HepG2 (cell line): ENCODE data around the gene ETS2. TPM values are rescaled to one million over a fixed set of nuclear protein-coding genes. Genes with fewer than 3 reads are reported as not detected.

Source experiments
- ATAC-seq: fragments of 200-7000 bp; cut with Tn5 transposase; 3 replicates; pipeline ENCODE4 v1.9.1; 2020; ENCODE audit warnings: mild to moderate bottlenecking, moderate library complexity
- BruUV-seq: library from RNA; stranded (reverse); fragments of 400-500 nt; replicated peaks from 2 replicates; lab custom pipeline; 2021; lab: Mats Ljungman, UMichigan
- CTCF ChIA-PET: fragments of 300-600 bp; formaldehyde crosslinking; extraction: SDS; loops from one replicate; lab custom pipeline; 2021; ENCODE audit warnings: low total read pairs, inconsistent platforms, low intra/inter-chr PET ratio; lab: Yijun Ruan, JAX
- POLR2A ChIA-PET: fragments of 350-600 bp; sonication (Branson Sonifier 250); formaldehyde crosslinking; loops from one replicate; lab custom pipeline; 2020; ENCODE audit warnings: antibody characterized with exemption, inconsistent platforms; lab: Yijun Ruan, JAX
- DNase-seq: peaks from one replicate; pipeline ENCODE4 v3.0.0-alpha.2; 2015; ENCODE audit warnings: low spot score
- FAIRE-seq: peaks from 3 replicates; lab custom pipeline; 2011; peaks lifted over from hg19 to GRCh38; lab: Jason Lieb, UNC
- H2AFZ ChIP-seq: one replicate; pipeline ENCODE4 v1.6.1; 2011; ENCODE audit warnings: low read length, inconsistent platforms
- H3K27ac ChIP-seq: fragments of 300-600 bp; 3 replicates; pipeline ENCODE4 v1.8.0; 2011; ENCODE audit warnings: mixed run types, mild to moderate bottlenecking, mixed read lengths, low read length, inconsistent platforms; ENCODE audit not compliant: insufficient read depth; ENCODE audit errors: extremely low read length
- H3K27me3 ChIP-seq, 2 experiments: fragments of 200-600 bp in 1 of 2; 2 replicates in 1 of 2; 3 replicates in 1 of 2; pipeline versions ENCODE4 v1.6.0 to v1.8.0; 2011; ENCODE audit warnings: low read length in 2 of 2, mild to moderate bottlenecking in 2 of 2, moderate library complexity in 2 of 2, inconsistent platforms in 1 of 2; ENCODE audit not compliant: insufficient read depth in 2 of 2, control insufficient read depth in 1 of 2
- H3K36me3 ChIP-seq, 2 experiments: fragments of 200-600 bp in 1 of 2; replicated peaks in 1 of 2; 2 replicates in 1 of 2; 3 replicates in 1 of 2; pipeline versions ENCODE4 v1.5.1 to v1.8.0; 2011; ENCODE audit warnings: low read length in 2 of 2, inconsistent platforms in 1 of 2; ENCODE audit not compliant: insufficient read depth in 2 of 2, control insufficient read depth in 1 of 2
- H3K4me1 ChIP-seq: 2 replicates; pipeline ENCODE4 v1.5.1; 2012; ENCODE audit warnings: low read length, inconsistent platforms; ENCODE audit not compliant: insufficient read depth
- H3K4me2 ChIP-seq: 2 replicates; pipeline ENCODE4 v1.6.0; 2011; ENCODE audit warnings: low read depth, low read length, inconsistent platforms
- H3K4me3 ChIP-seq, 3 experiments: fragments of 200-600 bp in 1 of 3; sonication (generic), shearing (Covaris generic) in 1 of 3; replicated peaks in 1 of 3; 2 replicates each; pipeline ENCODE4 v1.5.1; 2011 to 2016; ENCODE audit warnings: low read length in 3 of 3, inconsistent platforms in 2 of 3, low read depth in 2 of 3, mild to moderate bottlenecking in 2 of 3, control low read depth in 1 of 3, mixed read lengths in 1 of 3; ENCODE audit not compliant: insufficient read depth in 1 of 3
- H3K79me2 ChIP-seq: one replicate; pipeline ENCODE4 v1.6.1; 2011; ENCODE audit warnings: low read length, inconsistent platforms; ENCODE audit not compliant: insufficient read depth
- H3K9ac ChIP-seq: 2 replicates; pipeline ENCODE4 v1.6.0; 2011; ENCODE audit warnings: mild to moderate bottlenecking, low read depth, low read length, inconsistent platforms; ENCODE audit not compliant: insufficient read depth
- H3K9me3 ChIP-seq: 2 replicates; pipeline ENCODE4 v1.5.1; 2012; ENCODE audit warnings: mild to moderate bottlenecking, low read length
- H4K20me1 ChIP-seq: 2 replicates; pipeline ENCODE4 v1.6.0; 2011; ENCODE audit warnings: inconsistent platforms, mild to moderate bottlenecking, low read length, moderate library complexity; ENCODE audit not compliant: insufficient read depth
- ARHGAP35 ChIP-seq: sonication (generic); formaldehyde crosslinking; IDR thresholded peaks from 2 replicates; pipeline ENCODE4 v1.9.0; 2022; ENCODE audit warnings: mild to moderate bottlenecking, inconsistent platforms, moderate library complexity, missing genetic modification reagents, borderline replicate concordance
- DPF2 ChIP-seq: sonication (generic); formaldehyde crosslinking; IDR thresholded peaks from 2 replicates; pipeline ENCODE4 v1.4.0; 2020; ENCODE audit warnings: mild to moderate bottlenecking, low read depth, missing genetic modification reagents, borderline replicate concordance
- HMG20B ChIP-seq: conservative IDR thresholded peaks from 2 replicates; pipeline ENCODE4 v1.6.1; 2016; ENCODE audit warnings: missing genetic modification reagents, missing compliant biosample characterization
- NCOA2 ChIP-seq: sonication (generic); formaldehyde crosslinking; IDR thresholded peaks from 2 replicates; pipeline ENCODE4 v1.8.0; 2022; ENCODE audit warnings: inconsistent platforms
- NFE2 ChIP-seq: sonication (generic); formaldehyde crosslinking; IDR thresholded peaks from 2 replicates; pipeline ENCODE4 v1.4.0; 2020; ENCODE audit warnings: missing genetic modification reagents
- RAD21 ChIP-seq: fragments of 450-650 bp; formaldehyde crosslinking; IDR thresholded peaks from 2 replicates; pipeline ENCODE4 v1.5.0; 2020; ENCODE audit warnings: mild to moderate bottlenecking
- TCF7L2 ChIP-seq: IDR thresholded peaks from 2 replicates; pipeline ENCODE4 v1.6.1; 2011; ENCODE audit warnings: mild to moderate bottlenecking, low read depth, low read length, moderate library complexity
- ZC3H13 ChIP-seq: sonication (generic); formaldehyde crosslinking; IDR thresholded peaks from 2 replicates; pipeline ENCODE4 v1.8.1; 2023; ENCODE audit warnings: mild to moderate bottlenecking, missing genetic modification reagents, moderate library complexity
- ZNF335 ChIP-seq: sonication (generic); formaldehyde crosslinking; IDR thresholded peaks from 2 replicates; pipeline ENCODE4 v1.4.0; 2020; ENCODE audit warnings: missing genetic modification reagents
- ZNF343 ChIP-seq: sonication (generic); formaldehyde crosslinking; IDR thresholded peaks from 2 replicates; pipeline ENCODE4 v1.4.0; 2020; ENCODE audit warnings: mild to moderate bottlenecking, missing genetic modification reagents
- ZNF589 ChIP-seq: sonication (generic); formaldehyde crosslinking; conservative IDR thresholded peaks from 2 replicates; pipeline ENCODE4 v1.8.0; 2022; ENCODE audit warnings: mild to moderate bottlenecking, moderate library complexity, missing genetic modification reagents
- ZNF7 ChIP-seq: IDR thresholded peaks from 2 replicates; pipeline ENCODE4 v1.6.1; 2016; ENCODE audit warnings: missing biosample characterization, missing genetic modification reagents
- WGBS: methylation state at CpG from one replicate; pipeline ENCODE4 v1.1.6; 2017; ENCODE audit warnings: low lambda C conversion rate; 5-methylcytosine and 5-hydroxymethylcytosine counted together
- in situ Hi-C: cut with HindIII; loops from 2 replicates; pipeline ENCODE4 v1.10.0; 2017; ENCODE audit warnings: low pct_unique_long_range_greater_than_20kb; ENCODE audit not compliant: extremely low pct_ligation_motif_present
- intact Hi-C: fragments of 100-400 bp; cut with micrococcal nuclease; formaldehyde crosslinking; loops from one replicate; pipeline ENCODE4 v1.10.0; 2022; ENCODE audit not compliant: unreplicated experiment
- polyA plus RNA-seq, 8 experiments: library from polyadenylated mRNA; depleted of rRNA in 3 of 8; stranded (reverse) in 7 of 8; unstranded in 1 of 8; fragments of >200 nt; fragmentation: Illumina TruSeq in 4 of 8; extraction: Trizol in 4 of 8; gene quantifications; 2 replicates each; pipeline versions ENCODE4 v1.2.1 to v1.2.3, GENCODE V29; 2011 to 2016; ENCODE audit warnings: low read depth in 4 of 8, missing spikeins in 1 of 8, mixed read lengths in 1 of 8; ENCODE audit not compliant: insufficient read depth in 1 of 8
- total RNA-seq, 5 experiments: library from RNA; depleted of rRNA; stranded (reverse); fragments of >200 nt; fragmentation: Illumina TruSeq; extraction: Trizol; gene quantifications; 2 replicates each; pipeline ENCODE4 v1.2.3, GENCODE V29; 2016; ENCODE audit warnings: low read depth in 1 of 5
- TF ChIP-seq, protein P1 (sequence below): conservative IDR thresholded peaks from 2 replicates; pipeline ENCODE4 v1.6.1; 2018; ENCODE audit warnings: missing genetic modification reagents
- TF ChIP-seq, protein P2 (sequence below): sonication (generic); formaldehyde crosslinking; IDR thresholded peaks from 2 replicates; pipeline ENCODE4 v1.9.0; 2021; ENCODE audit warnings: missing genetic modification reagents, borderline replicate concordance
- TF ChIP-seq, protein P3 (sequence below): sonication (generic); formaldehyde crosslinking; IDR thresholded peaks from 2 replicates; pipeline ENCODE4 v1.8.0; 2022; ENCODE audit warnings: mild to moderate bottlenecking, missing genetic modification reagents

The ETS2 gene
- total and polyA plus RNA-seq, 2 of the 13 experiments (the other 11 are each of a cell fraction or from before 2014, with no cell fraction given), result 24.6 to 64.4 TPM

DNA sequence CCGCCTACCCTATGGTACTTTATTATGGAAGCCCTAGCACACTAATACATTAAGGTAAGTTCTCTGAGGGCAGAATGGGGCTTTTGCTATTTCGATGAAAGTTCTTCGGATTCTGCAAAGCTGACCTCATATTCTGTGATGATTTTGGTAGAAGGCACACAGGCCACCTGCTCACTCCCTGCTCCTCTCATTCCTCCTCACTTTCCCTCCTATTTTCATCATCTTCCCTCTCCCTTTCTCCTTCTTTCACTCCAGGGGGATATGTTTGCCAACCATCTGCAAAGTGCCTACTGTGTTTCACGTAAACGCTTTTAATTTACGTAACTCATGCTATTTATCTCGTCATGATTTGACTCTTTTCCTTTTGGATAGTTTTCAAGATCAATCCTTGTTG, 45.0 kb upstream of the ETS2 start:
- WGBS, result 61% methylated on average over 7 of the region's 7 CpGs
- TF ChIP-seq RAD21 (CRISPR knock-in tag), result no peak
- TF ChIP-seq NFE2 (CRISPR knock-in tag), result no peak
- no peak for TF ChIP-seq ARHGAP35
- no peak for TF ChIP-seq ZC3H13 (CRISPR knock-in tag)
- TF ChIP-seq ZNF343 (CRISPR knock-in tag), result no peak
- in situ Hi-C loops (no loop called here), intact Hi-C loops (no loop called here)
- POLR2A ChIA-PET, result no interaction called here
- H3K79me2 ChIP-seq, result no peaks in the 10 kb centered on the region
- no peaks in the 10 kb centered on the region for H4K20me1 ChIP-seq
- no peak overlapping the region for H2AFZ ChIP-seq
- peaks cover 1 to 17% of the 10 kb centered on the region in 2 experiments; a peak in 3 of 5 replicates for H3K27me3 ChIP-seq
- peaks cover 3% of the 10 kb centered on the region for H3K4me1 ChIP-seq
- no peaks in the 10 kb centered on the region for H3K36me3 ChIP-seq
- no peak overlapping the region for H3K4me2 ChIP-seq
- CTCF ChIA-PET, result no interaction called here
- H3K9ac ChIP-seq, result no peak overlapping the region
- no TSS peak for BruUV-seq
- no peak overlapping the region for H3K27ac ChIP-seq
- H3K9me3 ChIP-seq, result no peaks in the 10 kb centered on the region
- no peak for FAIRE-seq
- no peak overlapping the region for H3K4me3 ChIP-seq
- no peak for DNase-seq
- no peak for ATAC-seq

GRCh38 chr21:38761531-38761930, 44.2 kb upstream of the ETS2 start:
- in situ Hi-C loops (no loop called here), intact Hi-C loops (no loop called here)
- H2AFZ ChIP-seq, result no peak overlapping the region
- no peaks in the 10 kb centered on the region for H3K36me3 ChIP-seq
- no peak for FAIRE-seq
- no peaks in the 10 kb centered on the region for H3K4me1 ChIP-seq
- H4K20me1 ChIP-seq, result no peaks in the 10 kb centered on the region
- 62% methylated on average over 4 of the region's 4 CpGs for WGBS
- BruUV-seq, result no TSS peak
- ATAC-seq, result no peak
- no peak overlapping the region for H3K27ac ChIP-seq
- no peak overlapping the region for H3K9ac ChIP-seq
- DNase-seq, result no peak
- no peak overlapping the region for H3K4me2 ChIP-seq
- no peaks in the 10 kb centered on the region for H3K79me2 ChIP-seq
- POLR2A ChIA-PET, result no interaction called here
- no peaks in the 10 kb centered on the region for H3K9me3 ChIP-seq
- CTCF ChIA-PET, result no interaction called here
- H3K27me3 ChIP-seq, result peaks cover 1 to 23% of the 10 kb centered on the region in 2 experiments; a peak in 3 of 5 replicates
- H3K4me3 ChIP-seq, result no peak overlapping the region
- TF ChIP-seq, protein P1, sequence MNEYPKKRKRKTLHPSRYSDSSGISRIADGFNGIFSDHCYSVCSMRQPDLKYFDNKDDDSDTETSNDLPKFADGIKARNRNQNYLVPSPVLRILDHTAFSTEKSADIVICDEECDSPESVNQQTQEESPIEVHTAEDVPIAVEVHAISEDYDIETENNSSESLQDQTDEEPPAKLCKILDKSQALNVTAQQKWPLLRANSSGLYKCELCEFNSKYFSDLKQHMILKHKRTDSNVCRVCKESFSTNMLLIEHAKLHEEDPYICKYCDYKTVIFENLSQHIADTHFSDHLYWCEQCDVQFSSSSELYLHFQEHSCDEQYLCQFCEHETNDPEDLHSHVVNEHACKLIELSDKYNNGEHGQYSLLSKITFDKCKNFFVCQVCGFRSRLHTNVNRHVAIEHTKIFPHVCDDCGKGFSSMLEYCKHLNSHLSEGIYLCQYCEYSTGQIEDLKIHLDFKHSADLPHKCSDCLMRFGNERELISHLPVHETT (CRISPR knock-in tag), result no peak
- TF ChIP-seq ZNF589 (CRISPR knock-in tag), result no peak
- TF ChIP-seq DPF2, result no peak
- TF ChIP-seq, protein P2, sequence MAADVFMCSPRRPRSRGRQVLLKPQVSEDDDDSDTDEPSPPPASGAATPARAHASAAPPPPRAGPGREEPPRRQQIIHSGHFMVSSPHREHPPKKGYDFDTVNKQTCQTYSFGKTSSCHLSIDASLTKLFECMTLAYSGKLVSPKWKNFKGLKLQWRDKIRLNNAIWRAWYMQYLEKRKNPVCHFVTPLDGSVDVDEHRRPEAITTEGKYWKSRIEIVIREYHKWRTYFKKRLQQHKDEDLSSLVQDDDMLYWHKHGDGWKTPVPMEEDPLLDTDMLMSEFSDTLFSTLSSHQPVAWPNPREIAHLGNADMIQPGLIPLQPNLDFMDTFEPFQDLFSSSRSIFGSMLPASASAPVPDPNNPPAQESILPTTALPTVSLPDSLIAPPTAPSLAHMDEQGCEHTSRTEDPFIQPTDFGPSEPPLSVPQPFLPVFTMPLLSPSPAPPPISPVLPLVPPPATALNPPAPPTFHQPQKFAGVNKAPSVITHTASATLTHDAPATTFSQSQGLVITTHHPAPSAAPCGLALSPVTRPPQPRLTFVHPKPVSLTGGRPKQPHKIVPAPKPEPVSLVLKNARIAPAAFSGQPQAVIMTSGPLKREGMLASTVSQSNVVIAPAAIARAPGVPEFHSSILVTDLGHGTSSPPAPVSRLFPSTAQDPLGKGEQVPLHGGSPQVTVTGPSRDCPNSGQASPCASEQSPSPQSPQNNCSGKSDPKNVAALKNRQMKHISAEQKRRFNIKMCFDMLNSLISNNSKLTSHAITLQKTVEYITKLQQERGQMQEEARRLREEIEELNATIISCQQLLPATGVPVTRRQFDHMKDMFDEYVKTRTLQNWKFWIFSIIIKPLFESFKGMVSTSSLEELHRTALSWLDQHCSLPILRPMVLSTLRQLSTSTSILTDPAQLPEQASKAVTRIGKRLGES (CRISPR knock-in tag), result no peak
- no peak for TF ChIP-seq NCOA2 (CRISPR knock-in tag)
- TF ChIP-seq, protein P3, sequence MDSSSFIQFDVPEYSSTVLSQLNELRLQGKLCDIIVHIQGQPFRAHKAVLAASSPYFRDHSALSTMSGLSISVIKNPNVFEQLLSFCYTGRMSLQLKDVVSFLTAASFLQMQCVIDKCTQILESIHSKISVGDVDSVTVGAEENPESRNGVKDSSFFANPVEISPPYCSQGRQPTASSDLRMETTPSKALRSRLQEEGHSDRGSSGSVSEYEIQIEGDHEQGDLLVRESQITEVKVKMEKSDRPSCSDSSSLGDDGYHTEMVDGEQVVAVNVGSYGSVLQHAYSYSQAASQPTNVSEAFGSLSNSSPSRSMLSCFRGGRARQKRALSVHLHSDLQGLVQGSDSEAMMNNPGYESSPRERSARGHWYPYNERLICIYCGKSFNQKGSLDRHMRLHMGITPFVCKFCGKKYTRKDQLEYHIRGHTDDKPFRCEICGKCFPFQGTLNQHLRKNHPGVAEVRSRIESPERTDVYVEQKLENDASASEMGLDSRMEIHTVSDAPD, result no peak
- no peak for TF ChIP-seq ZNF335 (CRISPR knock-in tag)
- no peak for TF ChIP-seq ZNF7 (CRISPR knock-in tag)
- TF ChIP-seq HMG20B (CRISPR knock-in tag), result no peak
- TF ChIP-seq TCF7L2, result no peak
